MCF 10A (cell line): ENCODE data around the gene WDR62. TPM values are rescaled to one million over a fixed set of nuclear protein-coding genes. Genes with fewer than 3 reads are reported as not detected.
A peak's percentile ranks its signal among the peaks of the same experiment; 100 is the strongest.

ENCODE experiments used
- BruUV-seq: library from RNA; stranded (reverse); fragments of 400-500 nt; replicated peaks from 2 replicates; lab custom pipeline; 2021; lab: Mats Ljungman, UMichigan
- CTCF ChIA-PET: fragments of 300-600 bp; sonication (Branson Sonifier 250); formaldehyde crosslinking; extraction: SDS; loops from one replicate; lab custom pipeline; 2021; ENCODE audit warnings: antibody characterized with exemption, inconsistent platforms; lab: Yijun Ruan, JAX
- POLR2A ChIA-PET: fragments of 300-600, 350-650 bp; sonication (Branson Sonifier 250); formaldehyde crosslinking; extraction: SDS; loops from one replicate; lab custom pipeline; 2020; ENCODE audit warnings: antibody characterized with exemption, inconsistent platforms; lab: Yijun Ruan, JAX
- DNase-seq: peaks from one replicate; pipeline ENCODE4 v3.0.0-alpha.2; 2018; ENCODE audit not compliant: unreplicated experiment
- H3K27ac Mint-ChIP-seq: one replicate; pipeline ENCODE4 v1.8.0; 2022; ENCODE audit warnings: mild to moderate bottlenecking, low read depth, mixed read lengths; ENCODE audit not compliant: unreplicated experiment
- H3K27me3 Mint-ChIP-seq: one replicate; pipeline ENCODE4 v1.8.0; 2022; ENCODE audit warnings: mixed read lengths; ENCODE audit not compliant: insufficient read depth, unreplicated experiment
- H3K36me3 Mint-ChIP-seq: one replicate; pipeline ENCODE4 v1.8.0; 2022; ENCODE audit warnings: mild to moderate bottlenecking, moderate library complexity, mixed read lengths; ENCODE audit not compliant: insufficient read depth, unreplicated experiment
- H3K4me1 Mint-ChIP-seq: one replicate; pipeline ENCODE4 v1.8.0; 2022; ENCODE audit warnings: mixed read lengths; ENCODE audit not compliant: insufficient read depth, unreplicated experiment
- H3K4me3 Mint-ChIP-seq: one replicate; pipeline ENCODE4 v1.8.0; 2022; ENCODE audit warnings: mild to moderate bottlenecking, moderate library complexity, mixed read lengths; ENCODE audit not compliant: unreplicated experiment
- H3K9me3 Mint-ChIP-seq: one replicate; pipeline ENCODE4 v1.8.0; 2022; ENCODE audit warnings: mixed read lengths; ENCODE audit not compliant: unreplicated experiment
- intact Hi-C: fragments of 100-400 bp; cut with micrococcal nuclease; formaldehyde crosslinking; loops from 2 replicates; pipeline ENCODE4 v1.14.1; 2022
- total RNA-seq: library from RNA; stranded (reverse); gene quantifications from 2 replicates; pipeline ENCODE4 v1.2.3, GENCODE V29; 2022
- TF ChIP-seq, protein P1 (sequence below): fragments of 200-600 bp; IDR thresholded peaks from one replicate; pipeline ENCODE4 v1.8.0; 2022; ENCODE audit warnings: antibody characterized with exemption, mild to moderate bottlenecking; ENCODE audit not compliant: unreplicated experiment

The WDR62 gene
- total RNA-seq, 1 experiment from 2014 or later: 6.2 TPM

DNA sequence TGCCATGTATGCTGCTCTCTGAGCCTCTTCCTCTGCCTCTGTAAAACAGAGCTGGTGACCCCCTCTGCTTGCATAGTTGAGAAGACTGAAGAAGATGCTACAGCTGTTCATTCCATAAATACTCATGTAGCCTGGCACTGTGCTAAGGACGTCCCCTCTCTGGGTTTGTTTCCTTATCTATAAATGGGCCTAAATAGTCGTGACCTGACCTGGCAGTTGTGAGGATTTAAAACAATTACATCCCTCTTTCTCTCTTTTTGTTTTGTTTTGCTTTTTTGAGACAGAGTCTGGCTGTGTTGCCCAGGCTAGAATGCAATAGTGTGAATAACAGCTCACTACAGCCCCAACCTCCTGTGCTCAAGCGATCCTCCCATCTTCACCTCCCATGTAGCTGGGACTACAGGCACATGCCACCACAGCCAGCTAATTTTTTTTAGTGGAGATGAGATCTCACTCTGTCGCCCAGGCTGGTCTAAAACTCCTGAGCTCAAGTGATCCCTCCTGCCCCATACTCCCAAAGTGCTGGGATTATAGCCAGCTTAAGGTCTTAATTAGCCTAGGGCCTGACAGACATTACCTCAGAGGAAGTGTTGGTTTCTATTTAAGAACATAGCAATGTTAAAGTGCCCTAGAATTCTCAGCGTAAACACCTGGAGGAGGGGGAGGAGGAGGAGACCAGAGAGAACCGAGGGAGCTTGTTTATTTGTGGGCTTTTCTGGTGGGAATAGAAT lies 4.6 kb downstream of the WDR62 start:
- Mint-ChIP-seq H3K4me1 (peaks cover 4% of the 10 kb centered on the region), H3K4me3 (no peak overlapping the region), H3K27ac (no peak overlapping the region), H3K9me3 (no peaks in the 10 kb centered on the region), H3K27me3 (no peaks in the 10 kb centered on the region), H3K36me3 (no peaks in the 10 kb centered on the region)
- intact Hi-C loops: no loop called here
- ChIA-PET CTCF (interaction anchor here (0.6 to 1.5 kb wide), 11 partner anchors 8 to 1729 kb away, joined by 3 to 8 read pairs (median 3); no protein-coding TSS in a partner anchor), POLR2A (interaction anchor here (0.7 to 0.9 kb wide), 2 partner anchors 56 to 1337 kb away, joined by 3 read pairs; partner anchors contain the start of genes POLR2I and TBCB)
- no TSS peak for BruUV-seq
- TF ChIP-seq, protein P1, sequence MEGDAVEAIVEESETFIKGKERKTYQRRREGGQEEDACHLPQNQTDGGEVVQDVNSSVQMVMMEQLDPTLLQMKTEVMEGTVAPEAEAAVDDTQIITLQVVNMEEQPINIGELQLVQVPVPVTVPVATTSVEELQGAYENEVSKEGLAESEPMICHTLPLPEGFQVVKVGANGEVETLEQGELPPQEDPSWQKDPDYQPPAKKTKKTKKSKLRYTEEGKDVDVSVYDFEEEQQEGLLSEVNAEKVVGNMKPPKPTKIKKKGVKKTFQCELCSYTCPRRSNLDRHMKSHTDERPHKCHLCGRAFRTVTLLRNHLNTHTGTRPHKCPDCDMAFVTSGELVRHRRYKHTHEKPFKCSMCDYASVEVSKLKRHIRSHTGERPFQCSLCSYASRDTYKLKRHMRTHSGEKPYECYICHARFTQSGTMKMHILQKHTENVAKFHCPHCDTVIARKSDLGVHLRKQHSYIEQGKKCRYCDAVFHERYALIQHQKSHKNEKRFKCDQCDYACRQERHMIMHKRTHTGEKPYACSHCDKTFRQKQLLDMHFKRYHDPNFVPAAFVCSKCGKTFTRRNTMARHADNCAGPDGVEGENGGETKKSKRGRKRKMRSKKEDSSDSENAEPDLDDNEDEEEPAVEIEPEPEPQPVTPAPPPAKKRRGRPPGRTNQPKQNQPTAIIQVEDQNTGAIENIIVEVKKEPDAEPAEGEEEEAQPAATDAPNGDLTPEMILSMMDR: no peak
- DNase-seq: no peak

DNA sequence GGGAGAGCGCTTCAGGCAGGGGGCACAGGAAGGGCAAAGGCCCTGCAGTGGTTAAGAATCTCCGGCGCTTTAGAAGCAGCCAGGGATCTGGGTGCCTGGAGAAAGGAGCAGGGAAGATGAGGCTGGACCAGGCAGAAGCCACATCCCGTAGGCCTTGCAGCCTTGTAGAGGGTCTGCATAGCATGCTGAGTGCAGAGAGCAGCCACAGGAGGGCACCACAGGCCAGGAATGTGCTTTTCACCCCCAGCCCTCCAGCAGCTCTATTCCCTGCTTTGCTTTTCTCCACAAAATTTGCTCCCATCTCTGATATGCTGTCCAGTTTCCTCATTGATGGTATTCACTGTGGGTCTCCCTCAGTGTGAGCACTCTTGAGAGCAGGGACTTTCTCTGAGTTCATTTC lies 5.7 kb downstream of the WDR62 start:
- DNase-seq: peak; percentile 50
- H3K27me3 Mint-ChIP-seq: no peaks in the 10 kb centered on the region
- H3K4me1 Mint-ChIP-seq: peaks cover 4% of the 10 kb centered on the region
- BruUV-seq: no TSS peak
- H3K9me3 Mint-ChIP-seq: no peaks in the 10 kb centered on the region
- no peak overlapping the region for H3K27ac Mint-ChIP-seq
- peaks cover under 1% of the 10 kb centered on the region for H3K36me3 Mint-ChIP-seq
- POLR2A ChIA-PET: no interaction called here
- no peak overlapping the region for H3K4me3 Mint-ChIP-seq
- CTCF ChIA-PET: interaction anchor here (0.6 to 1.9 kb wide), 9 partner anchors 23 to 113 kb away, joined by 3 to 8 read pairs (median 5); partner anchors contain the start of gene TBCB
- intact Hi-C loops: loop anchor here (1.0 kb wide), 2 partner anchors 54 to 110 kb away; partner anchors contain the start of gene POLR2I
- TF ChIP-seq, protein P1: peak; percentile 65

DNA sequence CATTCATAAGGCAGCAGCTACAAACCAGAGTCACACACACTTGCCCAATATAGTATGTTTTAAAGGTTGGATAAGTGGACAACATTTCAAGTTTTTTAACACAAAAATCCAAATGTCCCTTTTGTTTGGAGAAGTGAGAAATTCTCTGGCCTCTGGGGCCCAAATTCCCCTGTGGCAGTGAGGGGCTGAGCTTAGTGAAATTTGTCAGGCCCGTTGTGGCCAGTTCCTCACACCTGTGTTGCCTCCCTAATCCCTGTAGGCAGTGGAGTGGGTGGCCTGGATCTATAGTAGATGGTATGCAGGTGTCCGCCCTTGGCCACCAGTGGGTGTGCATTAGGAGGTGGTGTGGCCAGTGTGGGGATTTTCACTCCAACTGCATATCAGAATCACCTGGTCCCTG lies 6.7 kb downstream of the WDR62 start:
- Mint-ChIP-seq H3K36me3 (peaks cover 6% of the 10 kb centered on the region), H3K9me3 (no peaks in the 10 kb centered on the region), H3K27ac (no peak overlapping the region), H3K4me3 (no peak overlapping the region), H3K27me3 (no peaks in the 10 kb centered on the region), H3K4me1 (peaks cover under 1% of the 10 kb centered on the region)
- ChIA-PET CTCF (interaction anchor here (0.6 to 1.9 kb wide), 10 partner anchors 9 to 1756 kb away, joined by 3 to 8 read pairs (median 4); partner anchors contain the start of gene TBCB), POLR2A (interaction anchor here (1.0 kb wide), 1 partner anchor 9 kb away, joined by 5 read pairs; no protein-coding TSS in a partner anchor)
- no peak for DNase-seq
- TF ChIP-seq, protein P1: no peak
- no TSS peak for BruUV-seq
- intact Hi-C loops: no loop called here

DNA sequence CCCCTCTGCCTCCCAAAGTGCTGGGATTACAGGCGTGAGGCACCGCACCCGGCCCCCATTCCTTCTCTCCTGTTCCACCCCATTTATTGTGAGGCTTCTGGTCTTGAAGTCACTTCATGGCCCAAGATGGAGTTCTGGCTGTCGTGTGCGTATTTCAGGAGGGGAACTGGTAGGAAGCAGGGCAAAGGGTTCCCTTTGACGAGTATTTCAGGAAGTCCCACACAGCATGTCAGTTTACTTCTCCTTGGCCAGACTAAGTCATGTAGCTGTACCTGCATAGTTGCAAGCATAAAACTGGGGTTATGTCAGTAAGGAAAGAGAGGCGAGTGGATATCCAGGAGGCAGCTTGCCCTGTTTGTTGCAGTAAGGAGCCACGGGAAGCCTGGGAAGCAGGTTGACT lies 10.1 kb downstream of the WDR62 start:
- ChIA-PET POLR2A (no interaction called here), CTCF (no interaction called here)
- TF ChIP-seq, protein P1: no peak
- no peak overlapping the region for H3K27ac Mint-ChIP-seq
- H3K4me1 Mint-ChIP-seq: no peaks in the 10 kb centered on the region
- H3K36me3 Mint-ChIP-seq: peaks cover 6% of the 10 kb centered on the region
- no TSS peak for BruUV-seq
- intact Hi-C loops: no loop called here
- no peaks in the 10 kb centered on the region for H3K27me3 Mint-ChIP-seq
- DNase-seq: no peak
- H3K4me3 Mint-ChIP-seq: no peak overlapping the region
- no peaks in the 10 kb centered on the region for H3K9me3 Mint-ChIP-seq
